HG03135 (cell line): ENCODE data around the gene TCL1A.
"Not testable (repeated sequence)": the region's sequence is repeated elsewhere in the genome, so short reads cannot be mapped to it uniquely, and the experiment has no call there.

Experiments
- ATAC-seq: cut with Tn5 transposase; IDR thresholded peaks from one replicate; pipeline ENCODE4 v1.9.1; 2021; ENCODE audit warnings: mild to moderate bottlenecking, moderate library complexity; ENCODE audit not compliant: unreplicated experiment

TCL1A gene

DNA sequence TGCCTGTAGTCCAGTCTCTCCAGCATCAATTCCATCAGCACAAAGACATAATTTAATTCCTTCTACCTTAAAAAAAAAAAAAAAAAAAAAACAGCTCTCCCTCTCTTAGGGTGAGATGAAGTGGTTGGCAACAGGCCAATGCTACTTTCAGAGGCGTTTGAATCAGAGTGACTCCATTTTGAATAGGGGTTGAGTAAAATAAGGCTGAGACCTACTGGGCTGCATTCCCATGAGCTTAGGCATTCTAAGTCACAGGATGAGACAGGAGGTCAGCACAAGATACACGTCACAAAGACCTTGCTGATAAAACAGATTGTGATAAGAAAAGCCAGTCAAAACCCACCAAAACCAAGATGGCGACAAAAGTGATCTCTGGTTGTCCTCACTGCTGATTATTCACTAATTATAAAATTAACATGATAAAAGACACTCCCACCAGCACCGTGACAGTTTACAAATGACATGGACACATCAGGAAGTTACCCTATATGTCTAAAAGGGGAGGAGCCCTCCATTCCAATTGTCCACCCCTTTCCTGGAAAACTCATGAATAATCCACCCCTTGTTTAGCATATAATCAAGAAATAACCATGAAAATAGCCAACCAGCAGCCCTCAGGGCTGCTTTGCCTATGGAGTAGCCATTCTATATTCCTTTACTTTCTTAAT is 34.6 kb downstream of the TCL1A start:
- ATAC-seq, result no peak

DNA sequence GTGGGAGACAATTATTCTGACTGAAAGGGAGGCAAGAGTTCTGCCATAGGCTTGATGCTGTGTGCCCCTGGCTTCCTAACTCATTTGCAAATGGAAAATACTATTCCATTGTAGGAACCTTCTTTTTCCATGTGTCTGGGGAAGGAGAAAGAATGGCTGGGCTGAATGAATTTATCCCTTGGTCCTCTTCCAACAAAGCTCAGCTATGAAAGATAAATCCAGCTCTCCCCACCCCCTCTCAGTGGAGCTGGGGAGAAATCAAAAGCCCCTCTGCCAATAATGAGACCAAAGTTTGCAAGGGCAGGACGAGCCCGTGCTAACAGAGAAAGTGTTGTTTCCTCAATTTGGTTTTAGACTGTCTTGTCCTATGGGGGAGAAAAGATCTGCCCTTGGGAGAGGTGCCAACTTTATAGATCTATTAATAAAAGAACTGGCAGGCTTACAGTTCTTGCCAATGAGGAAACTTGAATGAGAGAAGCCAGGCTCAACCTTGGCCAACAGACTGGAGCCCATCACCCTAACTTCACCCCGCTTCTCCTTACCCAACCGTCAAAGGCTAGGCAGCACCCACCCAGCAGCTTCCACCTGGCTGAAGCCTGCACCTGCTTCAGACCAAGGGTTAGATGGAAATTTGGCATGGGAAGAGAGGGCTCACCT is 36.6 kb downstream of the TCL1A start:
- ATAC-seq, result no peak

DNA sequence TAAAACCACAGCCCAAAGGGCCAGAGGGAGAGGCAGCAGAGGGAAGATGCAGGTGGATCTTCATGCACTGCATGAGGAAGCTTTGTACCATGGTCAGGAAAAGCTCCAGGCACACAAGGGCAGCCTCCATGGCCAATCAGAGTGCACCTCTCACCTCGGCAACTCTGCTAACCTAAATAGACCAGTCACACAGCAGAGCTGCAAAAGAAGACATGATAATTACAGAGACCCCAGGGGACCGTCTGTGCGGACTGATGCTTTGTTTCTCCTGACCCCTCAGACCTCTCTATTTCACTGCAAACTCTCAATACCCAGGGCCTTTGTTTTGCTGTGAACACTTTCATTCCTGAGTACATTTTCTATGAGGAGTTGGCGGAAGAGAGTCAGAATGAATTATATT is 38.4 kb downstream of the TCL1A start:
- ATAC-seq, result no peak

DNA sequence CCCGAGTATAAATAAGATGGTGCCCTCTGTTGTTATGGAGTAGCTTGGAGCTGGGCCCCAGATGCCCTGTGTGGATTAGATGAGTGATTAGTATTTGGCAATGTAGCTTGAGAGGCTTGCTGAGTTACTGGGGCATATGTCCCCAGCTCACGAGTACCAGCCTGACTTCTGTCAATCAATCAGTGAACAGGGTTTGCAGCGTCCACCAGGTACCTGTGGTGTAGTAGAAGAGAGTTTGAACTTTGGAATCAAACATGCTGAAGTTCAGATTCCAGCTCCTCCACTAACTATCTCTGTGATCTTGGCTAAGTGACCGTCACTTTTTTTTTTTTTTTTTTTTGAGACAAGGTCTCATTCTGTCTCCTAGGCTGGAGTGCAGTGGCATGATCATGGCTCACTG is 39.3 kb downstream of the TCL1A start:
- ATAC-seq, result no peak

DNA sequence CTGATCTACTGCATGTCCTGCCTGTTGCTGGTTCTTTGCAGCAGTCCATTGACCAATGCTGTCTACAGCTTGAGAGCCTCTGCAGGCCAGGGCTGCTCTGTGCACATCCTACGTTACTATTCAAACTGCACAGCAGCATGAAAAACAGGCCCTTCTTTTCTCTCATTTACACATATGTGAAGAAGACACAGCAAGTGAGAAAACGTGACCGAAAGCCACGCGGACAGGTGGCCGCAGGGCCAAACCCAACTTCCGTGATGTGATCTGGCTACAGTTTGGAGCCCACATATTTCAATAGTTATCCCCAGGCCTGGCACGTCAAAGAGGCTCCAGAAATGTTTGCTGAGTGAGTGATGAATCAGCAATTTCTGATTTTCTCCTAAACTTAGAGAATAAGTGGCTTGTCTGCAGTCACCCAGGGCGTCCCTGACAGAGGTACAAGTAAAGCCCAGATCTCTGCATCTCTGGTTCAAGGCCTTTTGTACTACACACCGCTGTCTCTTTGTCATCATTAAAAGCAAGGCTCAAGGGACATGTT is 45.6 kb downstream of the TCL1A start:
- ATAC-seq, result no peak

DNA sequence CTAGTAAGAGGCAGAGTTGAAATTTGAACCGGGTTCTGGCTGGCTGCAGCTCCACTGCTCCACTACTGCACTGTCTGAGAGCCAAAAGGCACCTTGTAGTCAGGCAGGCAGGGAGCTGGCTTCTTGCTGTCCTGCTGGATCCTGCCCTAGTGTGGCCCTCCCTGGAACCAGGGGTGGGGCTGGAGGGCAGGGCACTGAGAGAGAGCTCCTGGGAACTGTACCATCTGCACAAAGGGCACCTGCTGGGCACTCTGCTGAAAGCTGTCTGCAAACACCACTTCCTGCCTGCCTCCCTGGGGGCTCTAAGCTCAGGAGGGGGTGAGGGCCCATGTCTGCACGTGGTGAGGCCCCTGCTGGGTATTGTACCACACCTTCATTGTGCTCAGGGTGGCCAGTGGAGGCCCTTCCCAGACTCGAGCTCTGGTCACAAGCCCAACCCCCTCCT is 46.7 kb downstream of the TCL1A start:
- no peak for ATAC-seq

DNA sequence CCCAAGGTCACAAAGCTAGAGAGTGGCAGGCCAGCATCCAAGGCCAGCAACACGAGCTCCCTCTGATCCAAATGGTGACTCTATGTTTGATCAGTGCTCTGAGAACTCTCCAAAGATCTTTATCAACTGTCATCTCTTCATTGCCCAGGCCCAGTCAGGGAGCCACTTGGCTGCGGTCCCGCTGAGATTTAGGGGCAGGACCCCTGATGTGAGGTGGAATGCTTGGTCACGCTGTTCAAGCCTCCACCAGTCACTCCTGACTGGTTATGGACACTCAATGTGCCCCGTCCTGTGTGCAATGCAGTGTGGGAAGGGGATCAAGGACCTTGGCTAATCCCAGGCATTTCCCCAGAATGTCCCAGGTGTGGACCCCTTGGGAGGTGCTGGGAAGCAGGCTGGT is 47.5 kb downstream of the TCL1A start:
- no peak for ATAC-seq

DNA sequence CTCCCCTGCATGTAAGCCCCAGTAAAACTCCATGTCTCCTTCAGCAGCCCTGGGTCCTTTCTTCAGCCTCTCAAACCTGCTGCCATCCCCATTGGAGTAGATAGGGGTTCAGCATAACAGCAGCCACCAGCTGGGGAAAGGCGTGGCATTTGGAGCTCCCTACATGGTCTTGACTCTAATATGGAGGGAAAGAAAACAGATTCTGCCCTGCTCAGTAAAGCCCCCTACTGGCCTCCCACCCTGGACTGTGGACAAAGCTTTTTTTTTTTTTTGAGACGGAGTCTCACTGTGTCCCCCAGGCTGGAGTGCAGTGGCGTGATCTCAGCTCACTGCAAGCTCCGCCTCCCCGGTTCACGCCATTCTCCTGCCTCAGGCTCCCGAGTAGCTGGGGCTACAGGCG is 48.4 kb downstream of the TCL1A start:
- not testable (repeated sequence) for ATAC-seq

DNA sequence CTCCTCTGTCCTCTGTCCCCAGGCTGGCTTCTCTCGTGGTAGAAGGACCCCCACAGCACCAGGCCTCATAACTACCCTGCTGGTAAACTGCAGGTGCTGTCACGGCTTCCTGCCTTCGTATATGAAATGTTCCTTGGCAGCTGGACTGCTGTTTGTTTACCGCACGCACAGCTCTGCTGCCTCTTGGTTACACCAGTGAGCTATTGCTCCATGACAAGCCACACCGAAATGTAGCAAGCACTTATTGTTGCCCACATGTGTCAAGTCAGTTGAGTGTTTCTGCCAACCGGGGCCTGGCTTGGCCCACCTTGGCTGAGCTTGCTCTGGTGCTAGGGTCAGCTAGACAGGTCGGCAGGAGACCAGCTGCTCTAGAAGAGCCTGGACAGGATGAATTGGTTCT is 49.4 kb downstream of the TCL1A start:
- ATAC-seq, result peak; percentile 32

DNA sequence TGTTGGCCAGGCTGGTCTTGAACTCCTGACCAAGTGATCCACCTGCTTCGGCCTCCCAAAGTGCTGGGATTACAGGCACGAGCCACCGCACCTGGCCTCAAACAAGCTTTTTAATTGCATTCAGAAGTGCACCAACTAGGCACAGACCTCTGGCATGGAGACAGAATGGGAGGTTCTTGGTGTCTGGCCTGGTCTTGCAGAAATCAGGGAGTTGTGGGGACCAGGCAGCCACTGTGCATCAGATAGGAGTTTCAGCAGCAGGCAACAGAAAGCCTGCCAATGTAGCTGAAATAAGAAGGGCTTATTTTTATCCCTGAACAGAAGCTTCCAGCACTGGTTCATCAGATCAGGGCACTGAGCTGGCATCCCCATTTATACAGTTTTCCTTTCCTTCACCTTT is 49.9 kb downstream of the TCL1A start:
- no peak for ATAC-seq

DNA sequence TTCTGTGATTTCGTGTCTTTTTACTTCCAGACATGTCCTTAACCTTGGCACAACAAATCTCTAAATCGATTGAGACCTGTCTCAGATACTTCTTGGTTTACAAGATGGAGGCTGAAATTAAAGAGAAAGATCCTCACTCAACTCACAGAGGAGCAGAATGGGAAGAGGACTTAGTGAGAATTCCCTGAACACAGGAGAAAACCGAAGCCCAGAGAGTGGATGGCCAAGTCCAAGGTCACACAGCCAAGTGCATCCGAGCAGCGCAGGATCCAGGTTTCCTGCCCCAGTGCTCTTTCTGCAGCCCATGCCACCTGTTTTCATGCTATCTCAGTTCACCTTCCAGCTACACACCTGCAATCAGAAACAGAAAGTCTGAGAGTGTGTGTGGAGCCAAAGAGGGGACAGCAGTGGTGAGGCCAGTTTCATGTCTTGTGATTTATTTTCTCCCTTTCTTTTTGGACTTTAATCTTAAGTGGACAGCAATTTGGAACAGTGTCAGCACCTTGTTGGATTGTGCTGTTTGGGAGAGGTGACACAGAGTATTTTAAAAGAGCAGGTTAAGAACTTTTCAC is 50.6 kb downstream of the TCL1A start:
- ATAC-seq, result peak; percentile 33

DNA sequence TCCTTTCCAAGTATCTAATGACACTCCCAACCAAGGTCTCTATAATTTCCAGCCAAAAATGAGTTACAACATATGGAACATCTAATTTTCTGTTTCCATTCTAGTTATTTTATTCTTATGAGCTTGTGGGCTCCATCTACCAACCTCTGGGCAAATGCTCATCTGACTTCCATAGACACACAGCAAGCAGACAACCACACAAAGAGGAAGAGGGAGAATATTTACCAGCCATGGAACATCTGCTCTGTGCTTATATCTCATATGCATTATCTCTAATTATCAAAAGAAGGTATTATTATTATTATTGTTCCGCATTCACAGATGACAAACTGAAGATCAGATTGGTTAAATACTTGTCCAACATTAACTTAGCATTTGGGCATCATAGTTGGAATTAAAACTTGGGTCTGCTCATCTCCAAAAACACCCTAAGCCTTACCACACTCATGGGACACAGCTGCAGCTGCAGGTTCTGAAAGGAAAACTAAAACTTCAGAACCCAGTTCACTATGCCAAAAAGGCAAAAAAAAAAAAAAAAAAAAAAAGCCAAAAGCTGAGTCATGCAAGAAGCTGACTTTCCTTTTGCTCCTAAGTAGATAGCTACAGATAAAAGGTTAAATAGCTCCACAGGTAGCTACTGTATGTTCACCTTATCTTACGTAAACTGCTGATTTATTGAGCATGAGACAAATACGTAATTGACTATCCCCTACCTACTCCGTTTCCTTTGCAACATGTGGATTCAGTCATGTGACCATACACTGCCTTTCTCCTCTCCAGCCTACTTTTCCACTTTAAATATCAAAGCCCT is 51.3 kb downstream of the TCL1A start:
- ATAC-seq, result peak; percentile 38

DNA sequence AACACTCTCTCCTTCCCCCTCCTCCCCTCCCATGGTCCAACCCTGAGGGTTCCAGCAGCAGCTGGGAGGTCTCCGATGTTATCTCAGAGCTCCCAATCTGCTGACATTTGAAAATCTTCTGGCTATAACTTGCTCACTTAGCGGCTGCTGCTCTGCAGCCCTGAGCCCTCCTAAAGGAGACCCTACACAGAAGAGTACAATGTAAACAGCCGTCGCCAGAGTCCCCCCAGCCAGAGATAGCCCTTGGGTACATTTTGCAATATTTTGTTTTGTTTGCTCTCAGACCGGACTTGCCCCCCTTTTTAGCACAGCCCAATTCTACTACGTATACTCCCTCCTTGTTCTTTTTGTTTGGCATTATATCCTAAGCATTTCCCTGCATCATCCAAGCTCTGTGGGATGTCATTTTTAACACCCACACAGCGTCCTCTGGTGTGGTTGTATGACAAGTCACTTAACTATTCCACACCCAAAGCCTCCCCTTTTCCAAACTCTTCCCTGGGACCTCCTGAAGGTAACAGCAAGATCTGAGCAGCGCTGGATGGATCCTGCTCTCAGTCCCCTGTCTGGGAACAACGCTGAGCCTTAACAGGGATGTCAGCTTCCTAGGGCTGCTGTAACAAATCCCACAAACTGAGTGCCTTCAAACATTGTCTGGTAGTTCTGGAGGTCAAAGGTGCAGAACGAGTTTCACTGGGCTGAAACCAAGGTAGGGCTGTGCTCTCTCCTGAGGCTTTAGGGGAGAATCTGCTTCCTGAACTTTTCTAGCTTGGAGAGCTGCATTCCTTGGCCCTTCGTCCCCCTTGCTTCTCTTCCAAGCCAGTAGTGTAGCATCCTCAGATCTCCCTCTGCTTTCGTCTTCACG is 53.0 kb downstream of the TCL1A start:
- ATAC-seq, result no peak

DNA sequence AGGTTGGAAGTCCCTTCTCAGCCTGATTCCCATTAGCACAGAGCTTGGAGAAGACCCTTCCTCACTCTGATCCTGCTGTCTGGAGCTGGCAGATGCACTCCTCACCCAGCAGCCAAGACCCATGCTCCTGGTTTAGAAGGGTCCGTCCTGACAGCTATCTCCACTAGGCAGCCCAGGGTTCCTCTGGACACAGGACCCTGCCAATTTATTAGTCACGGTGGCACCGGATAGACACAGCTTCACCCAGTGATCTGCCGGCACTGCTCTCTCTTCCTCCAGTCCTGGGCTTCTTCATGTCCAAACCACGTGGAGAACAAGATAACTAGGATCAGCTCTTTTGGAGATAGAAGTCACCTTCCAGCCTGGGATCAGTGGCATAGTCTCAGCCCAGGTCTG is 53.9 kb downstream of the TCL1A start:
- ATAC-seq, result no peak
